Endothelial cell of umbilical vein (primary cell): ENCODE measurements around the gene TMEM214. TPM values are rescaled to one million over a fixed set of nuclear protein-coding genes. Genes with fewer than 3 reads are reported as not detected.

ENCODE experiments used
- BruUV-seq: library from RNA; stranded (reverse); fragments of 400-500 nt; replicated peaks from 2 replicates; lab custom pipeline; 2021; lab: Mats Ljungman, UMichigan
- CTCF ChIA-PET: fragments of 300-600, 350-600 bp; sonication (Branson Sonifier 250); formaldehyde crosslinking; loops from one replicate; lab custom pipeline; 2021; ENCODE audit warnings: antibody characterized with exemption, inconsistent platforms; lab: Charles Lee
- POLR2A ChIA-PET: fragments of 300-600, 350-600 bp; sonication (Branson Sonifier 250); formaldehyde crosslinking; loops from one replicate; lab custom pipeline; 2021; ENCODE audit warnings: antibody characterized with exemption, inconsistent platforms; lab: Charles Lee
- DNase-seq: peaks from one replicate; pipeline ENCODE4 v3.0.0-alpha.2; 2011; ENCODE audit warnings: low read depth, low spot score
- FAIRE-seq: peaks from 2 replicates; lab custom pipeline; 2011; peaks lifted over from hg19 to GRCh38; lab: Jason Lieb, UNC
- H2AFZ ChIP-seq: 2 replicates; pipeline ENCODE4 v1.6.0; 2012; ENCODE audit warnings: low read depth, low read length, control low read depth, inconsistent platforms
- H3K27ac ChIP-seq: 2 replicates; pipeline ENCODE4 v1.5.1; 2011; ENCODE audit warnings: low read depth, mild to moderate bottlenecking, control low read depth, low read length, moderate library complexity; ENCODE audit not compliant: insufficient read depth
- H3K27me3 ChIP-seq, 2 experiments: 2 replicates each; pipeline versions ENCODE4 v1.6.0 to v1.6.1; 2011; ENCODE audit warnings: low read length in 2 of 2, mixed read lengths in 1 of 2; ENCODE audit not compliant: control insufficient read depth in 2 of 2, insufficient read depth in 2 of 2
- H3K36me3 ChIP-seq, 2 experiments: 2 replicates in 1 of 2; 3 replicates in 1 of 2; pipeline ENCODE4 v1.5.1; 2011; ENCODE audit warnings: low read length in 2 of 2, mild to moderate bottlenecking in 1 of 2, moderate library complexity in 1 of 2; ENCODE audit not compliant: control insufficient read depth in 2 of 2, insufficient read depth in 2 of 2; ENCODE audit errors: extremely low read depth in 1 of 2
- H3K4me1 ChIP-seq: 3 replicates; pipeline ENCODE4 v1.5.1; 2011; ENCODE audit warnings: mild to moderate bottlenecking, low read length; ENCODE audit not compliant: control insufficient read depth, insufficient read depth; ENCODE audit errors: extremely low read depth
- H3K4me2 ChIP-seq: 2 replicates; pipeline ENCODE4 v1.6.1; 2011; ENCODE audit warnings: low read length, control low read depth, mixed read lengths; ENCODE audit not compliant: insufficient read depth
- H3K4me3 ChIP-seq, 3 experiments: fragments of 200-600 bp in 1 of 3; sonication (generic), shearing (Covaris generic) in 1 of 3; replicated peaks in 1 of 3; 2 replicates each; pipeline ENCODE4 v1.5.1; 2011 to 2016; ENCODE audit warnings: control low read depth in 3 of 3, low read length in 3 of 3, mild to moderate bottlenecking in 2 of 3, inconsistent platforms in 1 of 3, low read depth in 1 of 3, moderate library complexity in 1 of 3; ENCODE audit not compliant: insufficient read depth in 1 of 3
- H3K79me2 ChIP-seq: 2 replicates; pipeline ENCODE4 v1.6.0; 2012; ENCODE audit warnings: low read length, inconsistent platforms; ENCODE audit not compliant: control insufficient read depth, insufficient read depth
- H3K9ac ChIP-seq: replicated peaks from 2 replicates; pipeline ENCODE3; 2011; ENCODE audit warnings: low read length, control low read depth; ENCODE audit not compliant: insufficient read depth; ENCODE audit errors: extremely low read depth
- H3K9me1 ChIP-seq: replicated peaks from 3 replicates; pipeline ENCODE4 v1.6.0; 2011; ENCODE audit warnings: mild to moderate bottlenecking, low read length; ENCODE audit not compliant: control insufficient read depth, insufficient read depth; ENCODE audit errors: extremely low read depth
- H3K9me3 ChIP-seq: replicated peaks from 2 replicates; pipeline ENCODE4 v1.5.1; 2012; ENCODE audit warnings: low read length, inconsistent platforms; ENCODE audit not compliant: control insufficient read depth, insufficient read depth
- H4K20me1 ChIP-seq: replicated peaks from 2 replicates; pipeline ENCODE3; 2011; ENCODE audit warnings: mild to moderate bottlenecking, low read length; ENCODE audit not compliant: control insufficient read depth, insufficient read depth; ENCODE audit errors: extremely low read depth
- EZH2 ChIP-seq: IDR thresholded peaks from 2 replicates; pipeline ENCODE4 v1.6.1; 2012; ENCODE audit warnings: borderline replicate concordance, low read depth, mild to moderate bottlenecking, moderate library complexity, low read length, inconsistent platforms; ENCODE audit not compliant: severe bottlenecking
- GATA2 ChIP-seq: IDR thresholded peaks from 2 replicates; pipeline ENCODE4 v1.7.0; 2011; ENCODE audit warnings: low read depth, mild to moderate bottlenecking, moderate library complexity, mixed read lengths, low read length; ENCODE audit not compliant: insufficient read length, insufficient read depth
- dilution Hi-C: fragments of 300-500 bp; cut with MboI; formaldehyde crosslinking; loops from one replicate; pipeline ENCODE4 v1.15.0; 2019; ENCODE audit warnings: low sequenced_read_pairs; ENCODE audit not compliant: extremely low pct_ligation_motif_present
- intact Hi-C: fragments of 100-400 bp; cut with micrococcal nuclease; formaldehyde crosslinking; loops from one replicate; pipeline ENCODE4 v1.10.0; 2022
- polyA plus RNA-seq, 4 experiments: library from polyadenylated mRNA; depleted of rRNA in 3 of 4; stranded (reverse) in 3 of 4; unstranded in 1 of 4; fragments of >200 nt; gene quantifications; 2 replicates each; pipeline versions ENCODE4 v1.2.1 to v1.2.3, GENCODE V29; 2011 to 2012; ENCODE audit warnings: missing spikeins in 1 of 4
- total RNA-seq: library from RNA; stranded (reverse); gene quantifications from 2 replicates; pipeline ENCODE4 v1.2.3, GENCODE V29; 2021
- TF ChIP-seq, protein P1 (sequence below), 2 donors: IDR thresholded peaks; 1 replicate in 1 of 2; 2 replicates in 1 of 2; pipeline ENCODE4 v1.5.1; 2011; ENCODE audit warnings: low read length in 2 of 2, mild to moderate bottlenecking in 2 of 2, moderate library complexity in 2 of 2, control low read depth in 1 of 2, inconsistent platforms in 1 of 2, low read depth in 1 of 2; ENCODE audit not compliant: insufficient read depth in 1 of 2; ENCODE audit errors: extremely low read depth in 1 of 2

The TMEM214 gene
- total and polyA plus RNA-seq, 2 donors (not counting 3 experiments of a cell fraction or from before 2014, with no cell fraction given), result 109 to 163 TPM

DNA sequence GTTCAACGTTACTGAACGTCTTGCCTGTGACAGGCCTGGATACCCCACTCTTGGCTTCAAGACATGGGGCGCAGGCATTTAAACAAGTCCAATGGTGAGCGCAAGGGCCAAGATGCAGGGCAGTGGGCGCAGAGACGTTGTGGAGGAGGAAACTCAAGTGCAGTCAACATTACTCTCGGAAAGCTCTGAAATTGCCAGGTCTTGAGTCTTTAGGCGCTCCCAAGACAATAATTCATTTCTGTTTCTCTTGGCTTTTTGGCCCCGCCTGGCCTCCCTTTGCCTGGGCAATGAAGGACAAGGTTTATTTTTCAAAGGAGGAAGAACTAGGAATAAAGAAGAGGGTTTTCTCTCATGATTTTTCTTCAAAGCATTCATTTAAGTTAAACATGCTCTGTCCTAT, 13.3 kb upstream of the TMEM214 start:
- no peak overlapping the region for H3K27ac ChIP-seq
- CTCF ChIA-PET, result interaction anchor here (5.1 to 6.0 kb wide), 2 partner anchors 58 to 173 kb away, joined by 79 to 355 read pairs; no protein-coding TSS in a partner anchor
- H3K9me1 ChIP-seq, result no peaks in the 10 kb centered on the region
- BruUV-seq, result no TSS peak
- no peak for FAIRE-seq
- no peaks in the 10 kb centered on the region for H3K27me3 ChIP-seq
- no peaks in the 10 kb centered on the region for H3K79me2 ChIP-seq
- no peak overlapping the region for H3K4me3 ChIP-seq
- no peak for DNase-seq
- no peak overlapping the region for H3K9ac ChIP-seq
- no peaks in the 10 kb centered on the region for H3K9me3 ChIP-seq
- no peak overlapping the region for H3K4me2 ChIP-seq
- POLR2A ChIA-PET, result no interaction called here
- no peak for TF ChIP-seq GATA2
- TF ChIP-seq, protein P1, sequence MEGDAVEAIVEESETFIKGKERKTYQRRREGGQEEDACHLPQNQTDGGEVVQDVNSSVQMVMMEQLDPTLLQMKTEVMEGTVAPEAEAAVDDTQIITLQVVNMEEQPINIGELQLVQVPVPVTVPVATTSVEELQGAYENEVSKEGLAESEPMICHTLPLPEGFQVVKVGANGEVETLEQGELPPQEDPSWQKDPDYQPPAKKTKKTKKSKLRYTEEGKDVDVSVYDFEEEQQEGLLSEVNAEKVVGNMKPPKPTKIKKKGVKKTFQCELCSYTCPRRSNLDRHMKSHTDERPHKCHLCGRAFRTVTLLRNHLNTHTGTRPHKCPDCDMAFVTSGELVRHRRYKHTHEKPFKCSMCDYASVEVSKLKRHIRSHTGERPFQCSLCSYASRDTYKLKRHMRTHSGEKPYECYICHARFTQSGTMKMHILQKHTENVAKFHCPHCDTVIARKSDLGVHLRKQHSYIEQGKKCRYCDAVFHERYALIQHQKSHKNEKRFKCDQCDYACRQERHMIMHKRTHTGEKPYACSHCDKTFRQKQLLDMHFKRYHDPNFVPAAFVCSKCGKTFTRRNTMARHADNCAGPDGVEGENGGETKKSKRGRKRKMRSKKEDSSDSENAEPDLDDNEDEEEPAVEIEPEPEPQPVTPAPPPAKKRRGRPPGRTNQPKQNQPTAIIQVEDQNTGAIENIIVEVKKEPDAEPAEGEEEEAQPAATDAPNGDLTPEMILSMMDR (IDR thresholded peaks at IDR 0.05; ENCODE audit: extremely low read depth in 1 of 2, insufficient read depth in 1 of 2, low read depth in 1 of 2, low read length in 2 of 2), result no peak
- TF ChIP-seq EZH2, result no peak
- intact Hi-C loops, result no loop called here
- no peak overlapping the region for H2AFZ ChIP-seq
- H4K20me1 ChIP-seq, result no peaks in the 10 kb centered on the region
- H3K4me1 ChIP-seq, result peaks cover 13% of the 10 kb centered on the region
- dilution Hi-C loops, result no loop called here
- H3K36me3 ChIP-seq, result peaks cover 0 to 7% of the 10 kb centered on the region in 2 experiments
